ENCODE data around the gene GBX1.

GBX1 gene

DNA sequence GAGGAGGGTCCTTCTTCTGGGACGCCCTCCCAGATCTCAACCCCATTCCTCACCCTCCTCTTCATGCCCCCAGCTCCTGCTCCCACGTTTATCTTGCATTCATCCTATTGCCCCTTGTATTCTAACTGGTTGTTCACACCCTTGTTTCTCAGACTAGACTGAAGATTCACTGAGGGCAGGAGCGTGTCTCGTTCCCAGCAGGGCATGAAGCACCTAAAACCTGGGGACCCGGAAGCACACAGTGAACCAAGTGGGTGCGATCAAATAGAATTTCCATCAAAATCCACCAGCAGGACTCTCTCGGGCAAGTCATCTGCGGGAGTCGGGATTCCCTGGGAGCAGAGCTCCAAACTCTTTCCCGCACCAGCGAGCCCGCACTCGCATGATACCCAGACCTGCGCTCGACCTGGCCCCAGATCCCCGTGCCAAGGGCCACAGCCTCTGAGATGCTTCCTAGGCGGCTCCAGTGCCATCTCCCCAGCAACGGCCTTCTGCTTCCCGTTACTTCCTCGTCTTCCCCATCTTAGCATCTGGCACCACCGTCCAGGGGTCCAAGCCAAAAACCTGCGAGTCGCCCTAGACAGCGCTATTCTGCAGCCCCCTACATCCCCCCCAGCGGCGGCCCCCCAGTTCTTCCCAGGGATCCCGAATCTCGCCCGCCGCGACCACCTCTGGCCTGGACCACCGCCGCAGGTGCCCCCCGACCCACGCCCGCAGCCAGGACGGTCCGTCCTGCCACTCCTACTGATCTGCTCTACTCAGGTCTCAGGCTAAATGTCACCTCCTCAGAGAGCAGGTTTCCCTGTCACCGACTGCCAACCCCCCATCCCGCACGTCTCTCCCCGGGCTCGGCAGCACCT, 6.1 kb upstream of the GBX1 start:
- DNase-seq = no peak

DNA sequence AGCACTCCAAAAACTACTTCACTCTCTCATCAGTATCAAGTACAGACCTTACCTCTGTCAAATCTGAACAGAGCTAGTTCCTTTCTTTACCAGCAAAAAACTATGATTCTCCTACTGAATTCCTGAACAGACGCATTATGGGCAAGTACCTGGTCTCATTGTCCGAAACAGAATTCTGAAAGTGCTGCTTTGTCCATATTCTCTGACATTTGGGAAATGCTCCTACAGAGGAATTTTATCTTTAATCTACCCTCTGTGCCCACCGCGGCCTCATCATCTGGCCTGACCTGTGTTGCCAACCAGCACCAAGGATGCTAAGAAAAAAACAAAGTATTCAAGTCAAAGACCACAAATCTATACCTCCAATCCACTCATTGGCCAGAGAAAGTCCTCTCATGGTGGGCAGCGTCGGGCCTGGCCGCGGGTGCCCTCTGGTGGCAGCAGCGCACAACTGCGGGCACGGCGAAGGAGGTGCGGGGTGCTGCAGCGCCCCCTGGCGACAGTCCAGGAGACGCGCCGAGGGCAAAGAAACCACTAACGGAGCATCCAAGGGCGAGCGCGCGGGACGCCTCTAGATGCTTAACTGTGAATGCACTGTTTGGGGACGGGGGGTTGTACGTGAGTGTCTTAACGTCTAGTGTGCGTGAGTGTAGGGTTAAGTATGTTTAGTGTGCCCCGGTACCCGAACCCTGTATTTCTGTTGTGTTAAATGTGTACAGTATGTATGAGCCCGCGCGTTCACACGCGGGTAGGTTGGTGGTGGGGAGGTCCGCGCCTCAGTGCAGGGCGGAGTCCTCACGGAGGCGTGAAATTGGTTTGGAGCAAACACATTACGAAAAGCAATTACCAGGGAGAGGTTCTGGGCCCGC, 5.0 kb upstream of the GBX1 start:
- peak; percentile 61 for DNase-seq

DNA sequence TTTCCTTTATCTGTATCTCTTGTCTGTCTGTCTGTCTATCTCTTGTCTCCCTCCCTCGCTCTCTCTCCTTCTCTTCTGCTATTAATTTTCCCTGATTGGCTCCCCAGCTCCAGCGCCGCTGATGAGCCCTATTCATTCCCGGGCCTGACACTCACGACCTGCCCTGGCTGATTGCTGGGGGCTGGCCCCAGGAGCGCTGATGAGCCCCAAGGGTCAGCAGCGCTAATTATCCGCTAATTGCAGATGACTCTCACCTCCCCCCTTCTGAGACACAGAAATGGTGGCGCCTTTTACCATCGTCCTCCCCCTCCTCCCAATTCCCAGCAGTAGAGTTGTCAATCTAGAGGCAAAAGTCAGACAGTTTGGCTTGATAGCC, 1.3 kb upstream of the GBX1 start:
- DNase-seq = no peak

DNA sequence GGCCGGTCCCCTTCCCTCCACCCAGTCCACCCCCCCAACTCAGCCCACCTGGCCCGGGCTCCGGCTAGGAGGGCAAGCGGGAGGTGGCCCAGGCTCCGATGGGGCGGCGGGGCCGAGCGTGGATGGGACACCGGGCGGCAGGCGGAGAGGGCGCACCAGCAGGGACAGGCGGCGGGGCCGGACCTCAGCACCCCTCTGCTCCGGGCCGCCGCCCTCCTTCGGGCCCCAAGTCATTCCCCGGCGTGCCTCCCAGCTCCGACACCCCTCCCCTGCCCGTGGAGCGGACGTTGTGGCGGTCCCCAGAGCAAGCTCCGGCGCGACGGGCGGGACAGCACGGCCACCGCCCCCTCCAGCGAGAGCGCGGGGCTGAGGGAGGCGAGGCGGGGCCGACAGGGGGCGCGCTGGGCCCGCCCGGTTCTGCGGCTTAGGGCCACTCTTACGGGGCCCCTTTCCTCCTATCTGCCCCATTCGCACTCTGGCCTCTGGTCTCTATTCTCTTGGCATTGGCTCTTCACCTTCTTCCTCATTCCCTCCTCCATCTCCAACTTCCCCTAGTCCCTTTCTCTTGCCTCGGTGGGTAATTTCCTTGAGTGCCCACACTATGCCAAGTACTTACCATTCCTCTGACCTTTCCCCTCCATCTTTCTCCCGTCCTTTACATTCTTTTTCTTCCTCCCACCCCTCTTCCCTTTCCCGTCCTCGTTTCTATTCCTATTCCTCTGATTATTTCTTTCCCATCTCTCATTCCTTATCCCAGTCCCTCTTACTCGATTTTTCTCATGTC, 701 bp upstream of the GBX1 start:
- DNase-seq = peak; percentile 7

DNA sequence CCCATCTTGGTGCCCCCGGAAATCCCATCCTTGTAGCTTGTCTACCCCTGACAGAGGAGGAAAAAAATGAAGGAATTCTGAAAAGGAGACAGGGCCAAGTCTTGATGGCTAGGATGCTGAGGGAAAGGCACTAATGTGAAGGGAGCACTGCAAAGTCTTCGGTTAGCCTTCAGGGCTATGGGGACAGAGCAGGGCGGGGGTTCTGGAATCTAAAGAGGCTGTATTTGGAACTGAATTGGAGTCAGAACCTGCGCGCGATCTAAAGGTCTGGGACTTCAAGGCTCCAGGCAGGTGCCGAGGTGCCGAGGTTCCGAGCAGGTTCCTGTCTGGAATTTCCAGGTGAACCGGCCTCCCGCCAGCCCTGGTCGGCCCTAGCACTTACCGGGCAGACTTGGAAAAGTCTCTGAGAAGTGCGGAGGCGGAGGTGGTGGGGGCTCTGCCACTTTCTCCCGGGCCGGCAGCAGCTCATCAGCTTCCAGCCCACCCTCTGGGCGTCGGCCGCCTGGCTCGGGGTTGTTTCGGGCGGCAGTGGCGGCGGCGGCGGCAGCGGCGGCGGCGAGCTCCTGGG, 781 bp downstream of the GBX1 start:
- DNase-seq = no peak

DNA sequence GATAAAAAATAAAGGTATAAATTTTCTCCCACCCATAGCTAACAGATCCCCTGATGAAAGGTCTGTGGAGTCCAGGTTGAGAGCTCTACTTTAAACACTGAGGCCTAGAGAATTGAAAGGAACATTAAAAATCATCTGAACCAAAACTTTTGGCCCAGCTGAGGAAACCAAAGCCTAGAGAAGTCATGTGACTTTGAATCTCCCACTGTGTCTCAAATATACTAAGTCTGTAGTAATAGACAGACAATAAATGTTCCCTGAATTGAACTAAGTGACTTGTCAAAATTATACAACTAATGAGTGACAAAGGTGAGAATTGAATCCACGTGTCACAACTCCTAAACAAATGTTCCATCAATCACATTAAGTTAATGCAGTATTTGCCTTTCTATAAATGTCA, 5.7 kb downstream of the GBX1 start:
- DNase-seq = no peak

DNA sequence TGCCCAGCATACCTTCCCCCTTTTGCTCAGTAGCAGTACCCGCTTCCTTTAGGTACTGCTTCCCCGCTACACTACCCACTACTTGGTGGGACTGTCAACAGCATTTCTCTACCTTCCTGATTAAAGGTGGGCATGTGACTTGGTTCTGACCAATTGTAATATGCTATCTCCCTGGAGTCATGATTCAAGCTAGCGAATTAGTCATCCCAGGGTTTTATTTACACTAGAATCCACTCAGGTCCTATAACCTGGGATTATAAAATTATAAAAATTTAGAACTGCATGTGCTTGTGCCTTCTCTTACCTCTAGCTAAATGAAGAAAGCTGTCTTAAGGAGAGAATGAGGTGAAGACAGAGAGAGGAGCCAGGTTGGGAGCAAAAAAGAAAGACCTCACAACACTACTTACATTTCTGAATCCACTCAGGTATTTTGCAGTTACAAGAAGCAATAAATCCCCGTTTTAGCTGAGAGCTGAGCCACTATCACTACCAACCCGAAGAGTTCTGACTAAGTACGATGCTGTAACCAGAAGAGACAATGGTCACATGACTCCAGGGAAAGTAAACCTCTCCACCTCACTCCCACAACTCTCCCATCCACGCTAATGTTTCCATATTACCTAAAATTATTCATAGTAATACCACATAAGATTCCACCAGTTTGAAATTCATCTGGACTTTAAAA, 9.7 kb downstream of the GBX1 start:
- no peak for DNase-seq

DNA sequence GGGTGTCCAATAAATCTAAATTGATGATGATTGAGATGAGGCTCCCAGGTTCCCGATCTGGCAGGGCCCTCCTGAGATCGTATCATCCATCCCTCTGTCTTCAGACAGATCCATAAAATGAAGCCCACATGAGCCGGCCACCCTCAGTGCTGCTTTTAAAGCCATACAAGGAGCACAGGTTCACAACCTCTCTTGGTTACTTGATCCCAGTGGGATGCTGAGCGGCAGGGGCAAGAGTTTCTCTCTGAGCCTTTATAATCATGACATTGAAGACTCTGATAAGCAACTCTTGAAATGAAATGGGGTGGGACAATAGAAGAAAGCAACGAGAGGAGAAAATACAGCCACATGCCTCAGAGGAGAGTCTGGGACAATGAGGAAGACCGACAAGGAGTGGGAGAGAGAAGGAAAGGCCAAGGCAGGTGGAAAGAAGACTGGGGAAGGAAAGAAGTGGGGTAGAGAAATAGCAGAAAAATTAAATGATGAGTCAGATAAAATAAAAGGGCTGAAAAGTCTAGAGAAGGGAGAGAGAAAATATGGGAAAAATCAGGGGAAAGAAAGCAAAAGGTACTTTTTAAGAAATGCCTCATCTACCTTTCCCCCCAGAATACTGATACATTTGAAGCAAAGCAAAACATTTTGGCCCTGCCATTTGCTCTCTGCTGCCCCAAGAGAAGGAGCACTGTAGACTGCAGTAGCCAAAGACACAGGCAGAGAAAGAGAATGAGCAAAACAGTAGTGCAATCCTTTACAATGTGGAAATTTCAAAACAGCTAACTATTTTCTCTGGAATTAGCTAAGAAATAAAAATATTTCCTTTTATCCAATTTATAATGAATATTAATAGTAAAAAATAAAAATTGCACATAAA, 14.6 kb downstream of the GBX1 start:
- no peak for DNase-seq

DNA sequence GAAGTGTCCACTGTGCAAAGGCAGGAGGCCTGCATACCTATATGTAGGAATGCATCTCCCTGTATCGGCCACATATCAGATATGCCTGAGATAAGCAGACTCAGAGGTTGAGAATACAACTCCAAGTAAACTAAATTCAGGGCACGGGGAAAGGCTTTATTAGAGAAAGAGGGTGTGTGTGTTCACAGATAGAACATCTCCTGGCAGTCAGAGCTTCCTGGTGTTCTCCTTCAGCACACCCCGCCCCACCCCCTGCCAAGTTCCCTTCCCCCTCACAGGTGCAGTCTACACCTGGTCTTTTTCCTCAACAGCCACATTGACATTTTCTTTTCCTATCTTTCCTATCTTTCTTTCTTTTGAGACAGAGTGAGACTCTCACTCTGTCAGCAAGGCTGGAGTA, 17.1 kb downstream of the GBX1 start:
- DNase-seq = no peak

DNA sequence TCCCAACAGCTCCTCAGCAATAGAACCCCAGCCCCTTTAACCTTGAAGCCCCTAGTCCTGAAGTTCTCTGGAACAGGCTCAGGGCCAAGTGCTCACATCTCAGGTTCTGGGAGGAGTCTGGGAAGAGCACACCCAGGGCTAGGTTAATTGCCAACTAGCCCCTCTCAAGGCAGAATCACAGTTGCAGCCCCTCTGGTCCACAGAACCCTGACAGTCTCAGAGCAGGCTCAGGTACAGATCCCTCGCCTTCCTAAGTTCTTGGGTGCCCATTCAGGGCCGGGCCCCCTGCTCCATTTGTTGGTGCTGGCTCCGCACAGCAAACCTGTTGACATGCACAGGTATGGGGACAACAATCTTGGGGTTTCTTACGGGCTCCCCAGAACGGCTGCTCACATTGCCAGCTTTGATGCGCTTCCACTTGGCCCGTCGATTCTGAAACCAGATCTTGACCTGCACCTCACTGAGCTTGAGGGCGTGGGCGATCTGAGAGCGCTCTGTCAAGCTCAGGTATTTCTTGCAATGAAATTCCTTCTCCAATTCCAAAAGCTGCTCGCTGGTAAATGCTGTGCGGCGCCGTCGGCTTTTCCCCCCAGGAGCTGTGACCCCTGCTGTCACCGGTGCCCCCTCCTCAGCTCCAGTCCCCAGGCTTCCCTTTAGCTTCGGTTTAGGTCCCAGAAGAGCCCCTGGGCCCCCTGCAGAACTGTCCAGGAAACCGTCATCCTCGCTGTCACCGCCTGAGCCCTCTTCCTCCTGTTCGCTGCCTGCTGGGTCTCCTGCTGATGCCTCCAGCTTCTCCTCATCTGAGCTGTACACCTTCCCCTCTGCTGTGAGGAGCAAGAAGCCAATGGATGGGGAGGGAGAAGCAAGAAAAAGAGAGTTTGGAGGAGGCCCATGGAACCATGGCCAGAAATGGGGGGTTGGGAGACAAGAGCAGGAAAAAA, 18.9 kb downstream of the GBX1 start:
- DNase-seq = no peak

DNA sequence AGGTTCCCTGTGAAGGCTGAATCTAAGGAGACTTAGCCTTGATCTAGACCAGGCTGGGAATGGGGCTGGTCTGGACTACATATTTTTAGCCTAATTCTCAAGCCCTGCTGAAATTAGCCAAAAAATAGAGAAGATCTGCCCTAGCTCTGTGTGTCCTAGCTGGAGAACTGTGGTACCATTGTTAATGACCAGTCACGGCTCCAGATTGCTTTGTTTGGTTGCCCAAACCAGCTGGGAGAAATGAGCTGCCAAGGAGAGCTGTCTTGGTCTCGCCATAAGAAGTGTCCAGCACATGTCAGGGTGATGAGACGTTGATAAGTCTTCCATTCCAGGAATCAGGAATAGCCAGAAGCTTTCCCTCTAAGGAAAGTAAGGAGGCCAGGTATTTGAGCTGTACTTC, 20.7 kb downstream of the GBX1 start:
- no peak for DNase-seq

DNA sequence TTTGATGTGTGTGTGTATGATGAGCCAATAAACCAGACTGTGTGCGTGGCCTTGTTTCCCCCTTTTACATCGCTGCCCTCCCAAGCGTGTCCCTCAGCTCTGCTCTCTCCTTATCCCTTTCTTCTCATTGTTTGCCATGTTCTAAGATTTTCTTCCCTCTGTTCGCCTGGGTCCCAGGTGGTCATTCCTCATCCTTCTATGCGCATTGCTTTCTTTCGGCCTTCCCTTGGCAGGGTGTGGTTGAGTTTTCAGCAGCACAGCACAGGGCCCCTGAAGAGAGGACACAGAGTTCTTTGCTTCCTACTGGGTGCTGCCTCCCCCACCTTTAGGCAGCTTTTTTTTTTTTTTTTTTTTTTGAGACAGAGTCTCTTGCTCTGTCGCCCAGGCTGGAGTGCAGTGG, 23.1 kb downstream of the GBX1 start:
- no peak for DNase-seq

DNA sequence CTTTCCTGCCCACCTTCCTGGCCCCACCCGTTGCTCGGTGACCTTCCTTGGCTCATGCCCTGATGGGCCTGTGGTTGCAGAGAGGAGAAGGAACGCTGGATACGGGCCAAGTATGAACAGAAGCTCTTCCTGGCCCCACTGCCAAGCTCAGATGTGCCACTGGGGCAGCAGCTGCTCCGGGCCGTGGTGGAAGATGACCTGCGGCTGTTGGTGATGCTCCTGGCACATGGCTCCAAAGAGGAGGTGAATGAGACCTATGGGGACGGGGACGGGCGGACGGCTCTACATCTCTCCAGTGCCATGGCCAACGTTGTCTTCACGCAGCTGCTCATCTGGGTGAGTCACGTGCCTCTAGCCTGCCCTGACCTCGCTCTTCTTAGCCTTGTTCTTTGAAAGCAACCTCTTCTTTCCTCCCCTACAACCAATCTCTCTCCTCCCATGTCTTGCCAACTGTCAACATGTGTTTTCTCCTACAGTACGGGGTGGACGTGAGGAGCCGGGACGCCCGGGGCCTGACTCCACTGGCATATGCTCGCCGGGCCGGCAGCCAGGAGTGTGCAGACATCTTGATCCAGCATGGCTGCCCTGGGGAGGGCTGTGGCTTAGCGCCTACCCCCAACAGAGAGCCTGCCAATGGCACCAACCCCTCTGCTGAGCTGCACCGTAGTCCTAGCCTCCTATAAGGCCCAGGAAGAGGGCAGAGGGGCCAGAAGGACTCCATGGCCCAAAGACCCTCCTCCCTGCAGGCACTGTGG, 24.1 kb downstream of the GBX1 start:
- no peak for DNase-seq

DNA sequence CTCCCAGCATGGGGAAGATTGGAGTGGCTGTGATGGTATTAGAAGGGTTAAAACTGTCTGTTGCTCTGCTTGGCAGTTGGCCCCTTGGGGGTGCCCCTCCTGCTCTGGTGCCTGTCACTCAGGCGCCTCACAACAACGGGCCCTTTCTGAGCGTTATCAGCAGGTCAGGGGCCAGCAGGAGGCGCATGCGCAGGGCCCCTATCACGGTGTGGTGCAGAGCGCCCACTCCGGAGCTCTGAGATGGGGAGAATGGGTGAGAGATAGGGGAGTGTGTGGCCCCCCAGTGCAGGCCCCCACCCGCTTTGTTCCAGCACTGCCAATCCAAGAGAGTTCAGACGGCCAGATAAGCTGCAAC, 24.8 kb downstream of the GBX1 start:
- no peak for DNase-seq

DNA sequence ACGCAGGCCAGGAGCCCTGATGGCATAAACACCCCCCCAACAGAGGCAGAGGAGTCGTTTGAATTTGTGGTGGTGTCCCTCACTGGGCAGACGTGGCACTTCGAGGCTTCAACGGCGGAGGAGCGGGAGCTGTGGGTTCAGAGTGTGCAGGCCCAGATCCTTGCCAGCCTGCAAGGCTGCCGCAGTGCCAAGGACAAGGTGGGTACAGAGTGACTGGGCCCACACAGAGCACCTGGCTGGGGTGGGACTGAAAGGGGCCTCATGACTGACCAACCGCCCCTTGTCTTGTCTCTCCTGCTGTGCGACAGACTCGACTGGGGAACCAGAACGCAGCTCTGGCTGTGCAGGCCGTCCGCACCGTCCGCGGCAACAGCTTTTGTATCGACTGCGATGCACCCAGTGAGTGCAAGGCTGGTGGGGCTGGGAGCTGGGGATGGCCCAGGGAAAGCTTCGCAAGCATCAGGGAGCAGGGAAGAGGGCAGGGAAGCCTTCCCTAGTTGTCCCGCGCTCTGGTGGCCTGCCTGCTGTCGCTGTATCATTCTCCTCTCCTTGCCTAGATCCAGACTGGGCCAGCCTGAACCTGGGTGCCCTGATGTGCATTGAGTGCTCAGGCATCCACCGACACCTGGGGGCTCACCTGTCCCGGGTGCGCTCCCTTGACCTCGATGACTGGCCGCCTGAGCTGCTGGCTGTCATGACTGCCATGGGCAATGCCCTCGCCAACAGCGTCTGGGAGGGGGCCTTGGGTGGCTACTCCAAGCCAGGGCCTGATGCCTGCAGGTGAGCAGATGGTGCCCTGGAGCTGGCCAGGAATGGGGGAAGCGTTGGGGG, 25.4 kb downstream of the GBX1 start:
- no peak for DNase-seq

DNA sequence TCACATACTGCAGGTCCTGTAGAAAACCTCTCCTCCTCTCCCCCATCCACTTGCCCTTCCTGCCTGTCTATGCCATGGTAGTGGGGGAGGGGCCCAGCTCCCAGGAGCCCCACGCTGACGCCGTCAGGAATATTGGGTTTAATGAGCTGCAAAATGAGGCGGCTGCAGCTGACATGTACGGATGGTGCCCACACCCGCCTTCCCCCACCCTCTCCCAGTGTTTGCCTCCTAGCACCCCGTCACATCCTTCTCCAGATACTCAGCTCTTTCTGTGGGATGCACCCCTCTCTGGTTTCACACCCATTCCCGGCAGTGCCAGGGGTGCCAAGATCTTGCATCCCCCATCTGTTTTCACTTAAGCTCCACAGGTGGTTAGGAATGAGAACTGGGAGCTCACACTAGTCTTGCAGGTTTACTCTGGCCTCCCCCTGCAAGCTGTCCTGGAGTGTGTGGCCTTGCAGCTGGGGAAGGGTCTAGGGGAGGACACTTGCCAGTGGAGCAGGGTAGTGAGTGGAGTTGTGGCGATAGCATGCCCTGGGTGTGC, 26.1 kb downstream of the GBX1 start:
- DNase-seq = no peak

DNA sequence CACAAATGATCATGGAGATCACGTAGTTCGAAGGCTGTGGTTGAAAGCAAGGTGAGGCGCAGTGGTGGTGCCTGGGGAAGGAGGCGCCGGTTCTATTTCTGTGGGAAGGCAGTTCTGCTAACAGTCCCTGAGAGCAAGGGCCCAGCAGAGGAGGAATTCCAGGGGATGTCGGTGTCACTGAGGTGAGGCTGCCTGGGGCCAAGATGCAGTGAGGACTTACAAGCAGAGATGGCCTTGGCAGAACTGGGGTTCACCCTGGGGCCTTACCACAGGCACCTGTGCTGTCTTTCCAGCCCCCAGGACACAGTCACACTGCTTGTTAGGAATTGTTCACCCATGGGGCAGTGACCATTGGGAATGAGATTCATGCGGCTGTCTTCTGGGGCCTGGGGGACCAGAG, 26.7 kb downstream of the GBX1 start:
- no peak for DNase-seq

DNA sequence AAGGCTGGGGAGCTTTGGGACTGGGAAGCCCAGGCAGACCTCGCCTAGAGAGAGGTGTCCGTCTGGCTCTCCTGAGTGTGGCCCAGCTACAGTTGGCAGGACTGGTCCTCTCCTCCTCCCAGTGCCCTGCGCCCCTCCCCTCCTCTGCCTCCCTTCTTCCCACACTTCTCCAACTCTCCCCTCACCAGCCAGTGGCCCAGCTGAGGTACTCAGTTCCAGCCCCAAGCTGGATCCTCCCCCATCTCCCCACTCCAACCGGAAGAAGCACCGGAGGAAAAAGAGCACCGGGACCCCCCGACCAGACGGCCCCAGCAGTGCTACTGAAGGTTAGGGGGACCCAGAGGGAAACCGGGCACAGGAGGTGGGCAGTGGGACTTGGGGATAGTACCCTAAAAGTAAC, 27.7 kb downstream of the GBX1 start:
- DNase-seq = no peak
